Raji (cell line): ENCODE data around the gene SERPINA3.

Experiments
- POLR2A ChIP-seq: IDR thresholded peaks from 2 replicates; pipeline ENCODE4 v1.6.1; 2011; ENCODE audit warnings: low read depth, low read length, control low read depth; ENCODE audit not compliant: insufficient read depth

The SERPINA3 gene

GRCh38 chr14:94617366-94617941 lies 5.3 kb downstream of the SERPINA3 start:
- no peak for TF ChIP-seq POLR2A

- no peak for TF ChIP-seq POLR2A
These were observed 6.0 kb downstream of the SERPINA3 start for GRCh38 chr14:94617988-94618822.

- TF ChIP-seq POLR2A = no peak
These were observed 7.1 kb downstream of the SERPINA3 start for GRCh38 chr14:94619297-94619696.

- no peak for TF ChIP-seq POLR2A
These were observed 8.4 kb downstream of the SERPINA3 start for GRCh38 chr14:94620597-94620996.

GRCh38 chr14:94621358-94622134 lies 9.4 kb downstream of the SERPINA3 start:
- no peak for TF ChIP-seq POLR2A

- TF ChIP-seq POLR2A = no peak
These were observed 10.6 kb downstream of the SERPINA3 start for GRCh38 chr14:94622653-94623421.

GRCh38 chr14:94623422-94623809 lies 11.2 kb downstream of the SERPINA3 start:
- TF ChIP-seq POLR2A = no peak

GRCh38 chr14:94623856-94624499 lies 11.8 kb downstream of the SERPINA3 start:
- TF ChIP-seq POLR2A = no peak

- TF ChIP-seq POLR2A = no peak
These were observed 12.6 kb downstream of the SERPINA3 start for GRCh38 chr14:94624537-94625352.

- TF ChIP-seq POLR2A = no peak
These were observed 13.1 kb downstream of the SERPINA3 start for GRCh38 chr14:94625353-94625635.

GRCh38 chr14:94628578-94628977 lies 16.4 kb downstream of the SERPINA3 start:
- TF ChIP-seq POLR2A = no peak

- no peak for TF ChIP-seq POLR2A
These were observed 18.2 kb downstream of the SERPINA3 start for GRCh38 chr14:94630396-94630795.

- TF ChIP-seq POLR2A = no peak
These were observed 18.9 kb downstream of the SERPINA3 start for GRCh38 chr14:94631050-94631449.
